Measurements from ENCODE around the gene ZNF837.

Gene ZNF837

GRCh38 chr19:58395979-58396627 lies 15.3 kb upstream of the ZNF837 start:
- H2AFZ ChIP-seq: peak overlapping the region; percentile 73
- peaks cover 2% of the 10 kb centered on the region for H3K79me2 ChIP-seq
- H3K9me3 ChIP-seq (ENCODE audit: control insufficient read depth, low read length): no peaks in the 10 kb centered on the region
- H3K4me2 ChIP-seq (ENCODE audit: low read length): peak overlapping the region; percentile 44
- H3K9ac ChIP-seq: no peak overlapping the region
- no peaks in the 10 kb centered on the region for H3K27me3 ChIP-seq (ENCODE audit: control insufficient read depth, insufficient read depth, low read length)
- TF ChIP-seq CTCF (IDR thresholded peaks at IDR 0.05): no peak
- H3K36me3 ChIP-seq (ENCODE audit: control insufficient read depth, insufficient read depth, low read length): no peaks in the 10 kb centered on the region
- peaks cover 4% of the 10 kb centered on the region for H3K4me1 ChIP-seq
- H3K27ac ChIP-seq: no peak overlapping the region
- H3K4me3 ChIP-seq (ENCODE audit: low read depth, low read length): peak overlapping the region; percentile 31

GRCh38 chr19:58395220-58395978 lies 14.6 kb upstream of the ZNF837 start, which contains the start of gene RNF225:
TSS of gene RNF225 (plus strand) at chr19:58395656. CDS start at chr19:58396090, 434 bp downstream.
- Histone ChIP-seq H3K79me2 (peaks cover 2% of the 10 kb centered on the region), H3K4me1 (peaks cover 4% of the 10 kb centered on the region), H3K27ac (no peak within 1 kb of the TSS), H3K9ac (no peak within 1 kb of the TSS), H2AFZ (peak within 1 kb of the TSS; percentile 73), H3K27me3 (ENCODE audit: control insufficient read depth, insufficient read depth, low read length) (no peaks in the 10 kb centered on the region), H3K4me3 (ENCODE audit: low read depth, low read length) (peak within 1 kb of the TSS; percentile 31), H3K4me2 (ENCODE audit: low read length) (peak within 1 kb of the TSS; percentile 44), H3K36me3 (ENCODE audit: control insufficient read depth, insufficient read depth, low read length) (no peaks in the 10 kb centered on the region), H3K9me3 (ENCODE audit: control insufficient read depth, low read length) (no peaks in the 10 kb centered on the region)
- no peak for TF ChIP-seq CTCF (IDR thresholded peaks at IDR 0.05)

- Histone ChIP-seq H2AFZ (no peak overlapping the region), H3K4me1 (peaks cover 4% of the 10 kb centered on the region), H3K27me3 (ENCODE audit: control insufficient read depth, insufficient read depth, low read length) (no peaks in the 10 kb centered on the region), H3K4me3 (ENCODE audit: low read depth, low read length) (no peak overlapping the region), H3K36me3 (ENCODE audit: control insufficient read depth, insufficient read depth, low read length) (no peaks in the 10 kb centered on the region), H3K9ac (no peak overlapping the region), H3K79me2 (peaks cover 2% of the 10 kb centered on the region), H3K9me3 (ENCODE audit: control insufficient read depth, low read length) (no peaks in the 10 kb centered on the region), H3K27ac (no peak overlapping the region), H3K4me2 (ENCODE audit: low read length) (no peak overlapping the region)
- TF ChIP-seq CTCF (IDR thresholded peaks at IDR 0.05): no peak
Observed at GRCh38 chr19:58394821-58395219, 14.0 kb upstream of the ZNF837 start.

GRCh38 chr19:58393725-58394033 lies 12.8 kb upstream of the ZNF837 start:
- Histone ChIP-seq H3K4me2 (ENCODE audit: low read length) (no peak overlapping the region), H3K36me3 (ENCODE audit: control insufficient read depth, insufficient read depth, low read length) (no peaks in the 10 kb centered on the region), H3K4me1 (peaks cover 4% of the 10 kb centered on the region), H3K27me3 (ENCODE audit: control insufficient read depth, insufficient read depth, low read length) (no peaks in the 10 kb centered on the region), H3K9ac (no peak overlapping the region), H2AFZ (no peak overlapping the region), H3K4me3 (ENCODE audit: low read depth, low read length) (no peak overlapping the region), H3K9me3 (ENCODE audit: control insufficient read depth, low read length) (no peaks in the 10 kb centered on the region), H3K79me2 (peaks cover 2% of the 10 kb centered on the region), H3K27ac (no peak overlapping the region)
- TF ChIP-seq CTCF (IDR thresholded peaks at IDR 0.05): no peak

Data from parathyroid adenoma (tissue), 2 donors.